ENCODE results near the gene FAM221B. TPM values are rescaled to one million over a fixed set of nuclear protein-coding genes. Genes with fewer than 3 reads are reported as not detected.

FAM221B gene
- total and polyA plus RNA-seq, 2 experiments from 2014 or later, result 0.47 TPM; not detected in 1

- TF ChIP-seq ZNF462 (CRISPR knock-in tag; IDR thresholded peaks at IDR 0.05), result no peak
- TF ChIP-seq, protein P1, sequence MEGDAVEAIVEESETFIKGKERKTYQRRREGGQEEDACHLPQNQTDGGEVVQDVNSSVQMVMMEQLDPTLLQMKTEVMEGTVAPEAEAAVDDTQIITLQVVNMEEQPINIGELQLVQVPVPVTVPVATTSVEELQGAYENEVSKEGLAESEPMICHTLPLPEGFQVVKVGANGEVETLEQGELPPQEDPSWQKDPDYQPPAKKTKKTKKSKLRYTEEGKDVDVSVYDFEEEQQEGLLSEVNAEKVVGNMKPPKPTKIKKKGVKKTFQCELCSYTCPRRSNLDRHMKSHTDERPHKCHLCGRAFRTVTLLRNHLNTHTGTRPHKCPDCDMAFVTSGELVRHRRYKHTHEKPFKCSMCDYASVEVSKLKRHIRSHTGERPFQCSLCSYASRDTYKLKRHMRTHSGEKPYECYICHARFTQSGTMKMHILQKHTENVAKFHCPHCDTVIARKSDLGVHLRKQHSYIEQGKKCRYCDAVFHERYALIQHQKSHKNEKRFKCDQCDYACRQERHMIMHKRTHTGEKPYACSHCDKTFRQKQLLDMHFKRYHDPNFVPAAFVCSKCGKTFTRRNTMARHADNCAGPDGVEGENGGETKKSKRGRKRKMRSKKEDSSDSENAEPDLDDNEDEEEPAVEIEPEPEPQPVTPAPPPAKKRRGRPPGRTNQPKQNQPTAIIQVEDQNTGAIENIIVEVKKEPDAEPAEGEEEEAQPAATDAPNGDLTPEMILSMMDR (conservative IDR thresholded peaks at IDR 0.05; ENCODE audit: low read depth in 2 of 2), result no peak
- no peak for TF ChIP-seq ZNF331 (CRISPR knock-in tag; IDR thresholded peaks at IDR 0.05; ENCODE audit: low read depth)
- TF ChIP-seq, protein P2, sequence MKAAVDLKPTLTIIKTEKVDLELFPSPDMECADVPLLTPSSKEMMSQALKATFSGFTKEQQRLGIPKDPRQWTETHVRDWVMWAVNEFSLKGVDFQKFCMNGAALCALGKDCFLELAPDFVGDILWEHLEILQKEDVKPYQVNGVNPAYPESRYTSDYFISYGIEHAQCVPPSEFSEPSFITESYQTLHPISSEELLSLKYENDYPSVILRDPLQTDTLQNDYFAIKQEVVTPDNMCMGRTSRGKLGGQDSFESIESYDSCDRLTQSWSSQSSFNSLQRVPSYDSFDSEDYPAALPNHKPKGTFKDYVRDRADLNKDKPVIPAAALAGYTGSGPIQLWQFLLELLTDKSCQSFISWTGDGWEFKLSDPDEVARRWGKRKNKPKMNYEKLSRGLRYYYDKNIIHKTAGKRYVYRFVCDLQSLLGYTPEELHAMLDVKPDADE (IDR thresholded peaks at IDR 0.05), result no peak
- TF ChIP-seq EZH2 (IDR thresholded peaks at IDR 0.05; ENCODE audit: low read depth, unreplicated experiment), result no peak
Measured at GRCh38 chr9:35810122-35810521, 18.4 kb downstream of the FAM221B start (continued).

GRCh38 chr9:35808433-35808832 is 20.1 kb downstream of the FAM221B start:
- H3K4me1 Mint-ChIP-seq, result peaks cover 13% of the 10 kb centered on the region
- H3K4me3 Mint-ChIP-seq, result no peak overlapping the region
- H3K4me1 ChIP-seq (ENCODE audit: insufficient read depth), result peaks cover 9% of the 10 kb centered on the region; the same call in 1 of the 2 replicates
- H3F3A ChIP-seq (replicated peaks; ENCODE audit: low read depth), result peaks cover 2% of the 10 kb centered on the region; the same call in 1 of the 2 replicates
- no peaks in the 10 kb centered on the region for H3K27me3 ChIP-seq (ENCODE audit: insufficient read depth)
- H3K36me3 Mint-ChIP-seq (ENCODE audit: low read depth), result peaks cover 11% of the 10 kb centered on the region; the same call in 2 of the 3 replicates
- H3K9me2 ChIP-seq (ENCODE audit: insufficient read depth), result no peaks in the 10 kb centered on the region; the same call in 1 of the 2 replicates
- no peak overlapping the region for H3K4me2 ChIP-seq
- H3K9me3 Mint-ChIP-seq, result no peaks in the 10 kb centered on the region
- H4K20me1 ChIP-seq (replicated peaks; ENCODE audit: insufficient read depth), result no peaks in the 10 kb centered on the region
- ATAC-seq (no peak), DNase-seq (ENCODE audit: low spot score) (no peak)
- no peak overlapping the region for H3K27ac ChIP-seq (ENCODE audit: low read depth)
- no peaks in the 10 kb centered on the region for H3K79me2 ChIP-seq (replicated peaks; ENCODE audit: insufficient read depth)
- no peak overlapping the region for H2AFZ ChIP-seq
- peaks cover 9% of the 10 kb centered on the region for H3K27me3 Mint-ChIP-seq (ENCODE audit: insufficient read depth, low read depth, poor library complexity)
- H3K27ac Mint-ChIP-seq, result no peak overlapping the region
- no peak overlapping the region for H3K4me3 ChIP-seq
- H3K36me3 ChIP-seq (ENCODE audit: insufficient read depth), result 0 out of 2 replicates have a peak, but pooled peaks cover 6% of the 10 kb centered on the region
- no peak for TF ChIP-seq REST (IDR thresholded peaks at IDR 0.05; ENCODE audit: unreplicated experiment)

Data from GM23338 (cell line).